GM21526 (cell line): Measurements from ENCODE around the gene KCNMA1.
"Not testable (repeated sequence)": the region's sequence is repeated elsewhere in the genome, so short reads cannot be mapped to it uniquely, and the experiment has no call there.

Source experiments
- ATAC-seq: cut with Tn5 transposase; IDR thresholded peaks from one replicate; pipeline ENCODE4 v1.9.1; 2021; ENCODE audit warnings: moderate library complexity; ENCODE audit not compliant: unreplicated experiment, low FRiP score

KCNMA1 gene

DNA sequence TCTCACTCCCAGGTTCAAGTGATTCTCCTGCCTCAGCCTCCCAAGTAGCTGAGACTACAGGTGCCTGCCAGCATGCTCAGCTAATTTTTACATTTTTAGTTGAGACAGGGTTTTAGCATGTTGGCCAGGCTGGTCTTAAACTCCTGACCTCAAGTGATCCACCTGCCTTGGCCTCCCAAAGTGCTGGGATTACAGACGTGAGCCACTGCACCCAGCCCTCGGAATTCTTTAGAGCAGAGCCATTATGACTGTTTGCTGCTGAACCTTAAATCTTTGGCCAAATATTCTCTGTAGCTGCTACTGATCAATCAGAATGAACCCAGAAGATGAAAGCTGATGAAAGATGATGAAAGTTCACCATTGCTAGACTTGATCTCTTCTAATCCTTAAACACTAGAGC is 249.9 kb downstream of the KCNMA1 start:
- ATAC-seq, result not testable (repeated sequence)

DNA sequence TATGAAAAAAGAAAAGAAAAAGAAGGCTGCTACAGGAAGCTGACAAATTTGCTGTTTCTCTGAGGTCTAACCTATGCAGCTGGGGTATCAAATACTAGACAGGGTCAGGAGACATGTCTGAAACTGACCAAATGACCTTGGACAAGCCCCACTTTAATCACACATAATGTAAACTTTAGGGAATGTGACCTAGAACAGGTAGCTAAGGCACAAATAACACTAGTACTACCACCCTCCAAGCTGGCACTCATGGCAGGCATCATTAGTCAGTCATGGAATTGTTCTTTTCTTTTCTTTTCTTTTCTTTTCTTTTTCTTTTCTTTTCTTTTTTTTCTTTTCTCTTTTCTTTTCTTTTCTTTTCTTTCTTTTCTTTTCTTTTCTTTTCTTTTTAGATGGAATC is 250.4 kb downstream of the KCNMA1 start:
- ATAC-seq, result no peak

DNA sequence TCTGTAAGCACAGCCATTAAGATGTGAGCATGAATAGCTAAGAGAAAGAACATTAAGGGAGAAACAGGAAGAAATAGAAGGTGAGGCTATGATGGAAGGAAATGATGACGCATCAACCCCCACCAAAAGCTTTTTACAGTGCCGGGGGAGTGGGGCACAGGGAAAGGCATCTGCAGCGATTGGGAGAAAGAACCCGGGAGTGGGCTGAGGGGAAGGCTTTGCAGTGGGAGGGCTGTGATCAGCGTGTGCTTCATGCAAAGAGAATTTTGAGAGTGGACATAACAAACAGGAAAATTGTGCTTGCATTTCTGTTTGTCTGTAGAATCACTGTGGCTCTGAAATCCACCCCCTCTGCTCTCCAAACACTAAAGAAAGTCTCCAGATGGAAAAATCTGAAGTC is 250.8 kb downstream of the KCNMA1 start:
- no peak for ATAC-seq

GRCh38 chr10:77386365-77386764 is 251.2 kb downstream of the KCNMA1 start:
- no peak for ATAC-seq

GRCh38 chr10:77385315-77385714 is 252.3 kb downstream of the KCNMA1 start:
- no peak for ATAC-seq

DNA sequence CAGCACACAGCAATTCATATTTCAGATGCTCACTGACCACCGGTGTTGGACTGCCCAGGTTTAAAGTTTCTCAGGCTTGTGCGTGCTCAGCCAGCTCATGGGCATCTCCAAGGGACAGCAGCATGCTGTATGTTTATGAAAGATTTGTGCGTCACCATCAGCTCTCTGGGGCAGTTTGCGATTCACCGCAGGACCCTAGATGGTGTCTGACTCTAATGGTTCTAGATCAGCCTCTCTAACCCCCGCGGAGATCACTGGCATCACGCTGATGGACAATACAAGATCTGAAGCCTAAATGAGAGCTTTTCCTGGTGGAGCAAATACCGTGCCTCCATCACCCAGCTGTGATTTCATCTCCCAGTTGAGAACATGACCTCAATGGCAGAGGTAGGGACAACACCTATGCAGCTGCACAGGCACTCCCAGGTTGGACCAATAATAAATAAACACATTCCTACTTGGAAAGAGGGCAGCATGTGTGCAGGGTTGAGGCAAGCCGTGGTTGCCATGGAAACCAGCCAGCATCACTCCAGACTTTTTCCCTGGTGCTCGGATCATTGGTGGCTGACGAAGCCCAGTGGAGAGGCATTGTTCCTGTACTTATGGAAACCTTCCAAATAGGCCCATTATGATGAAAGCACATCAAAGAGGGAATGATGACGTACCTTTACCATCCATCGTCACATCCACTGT is 253.6 kb downstream of the KCNMA1 start:
- ATAC-seq, result no peak

GRCh38 chr10:77381750-77382149 is 255.9 kb downstream of the KCNMA1 start:
- no peak for ATAC-seq

DNA sequence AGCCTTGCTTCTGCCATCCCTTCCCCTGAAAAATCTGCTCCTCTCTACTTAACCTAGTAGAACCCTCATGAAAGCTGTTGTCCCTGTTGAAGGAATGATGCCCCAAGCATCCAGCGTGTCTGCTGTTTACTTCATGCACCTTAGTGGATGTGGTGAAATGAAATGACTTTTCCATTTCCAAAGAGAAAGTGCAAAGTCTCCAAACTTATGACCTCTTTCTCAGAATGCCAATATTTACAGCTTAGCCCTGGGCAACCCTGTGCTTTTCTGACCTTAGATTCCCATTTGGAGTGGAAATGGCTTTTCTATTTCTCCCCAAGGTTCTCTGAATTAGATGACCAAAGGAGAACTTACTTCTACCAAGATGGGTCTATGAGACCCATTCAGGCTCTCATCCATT is 256.9 kb downstream of the KCNMA1 start:
- ATAC-seq, result no peak

GRCh38 chr10:77380191-77380590 is 257.4 kb downstream of the KCNMA1 start:
- no peak for ATAC-seq

GRCh38 chr10:77378366-77379349 is 258.9 kb downstream of the KCNMA1 start:
- ATAC-seq, result no peak

- ATAC-seq, result no peak
Observed at GRCh38 chr10:77377678-77378352, 259.8 kb downstream of the KCNMA1 start.

- no peak for ATAC-seq
Observed at GRCh38 chr10:77377034-77377433, 260.6 kb downstream of the KCNMA1 start.

GRCh38 chr10:77374189-77374656 is 263.4 kb downstream of the KCNMA1 start:
- no peak for ATAC-seq

DNA sequence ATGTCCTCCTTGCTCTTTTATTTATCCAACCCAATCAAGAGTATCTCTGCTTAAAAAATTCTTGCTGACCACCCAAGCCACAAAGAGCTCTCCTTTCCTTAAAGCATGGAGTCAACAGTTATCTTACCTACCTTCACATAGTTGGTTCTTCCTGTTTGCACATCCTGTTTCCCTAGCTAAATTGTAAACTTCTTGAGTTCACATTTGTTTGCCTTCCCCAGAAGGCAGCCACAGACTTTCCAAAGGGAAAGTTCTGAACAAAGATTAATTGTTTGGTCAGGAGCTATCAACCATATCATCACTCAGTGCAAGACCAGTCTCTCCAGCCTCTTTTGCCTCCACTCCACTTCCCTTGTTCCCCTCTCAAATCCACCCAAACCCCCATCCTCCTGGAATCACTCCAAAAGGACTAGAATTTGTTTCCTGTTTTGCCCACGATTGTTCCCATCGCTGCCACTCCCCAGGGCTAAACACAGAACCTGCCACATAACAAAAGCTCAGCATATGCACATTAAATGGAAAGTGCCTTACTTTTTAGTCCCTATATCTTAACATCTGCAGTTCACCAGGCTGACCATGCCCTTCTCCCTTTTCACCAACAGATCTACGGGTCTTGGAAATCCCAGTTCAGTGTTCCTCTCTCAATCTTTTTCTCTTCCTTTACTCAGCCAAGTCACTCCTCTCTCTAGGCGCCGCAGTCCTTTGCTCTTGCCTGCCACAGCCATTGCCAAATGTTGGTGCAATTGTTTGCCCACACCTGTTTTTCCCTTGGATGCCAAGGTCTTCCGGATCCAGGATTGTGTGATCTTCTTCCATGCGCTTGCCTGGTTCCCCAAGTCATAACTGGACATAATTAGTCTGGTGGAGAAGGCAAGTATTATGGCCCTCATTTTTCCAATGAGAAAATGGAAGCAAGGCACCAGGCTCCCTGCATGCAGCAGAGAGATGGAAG is 265.5 kb downstream of the KCNMA1 start:
- ATAC-seq, result no peak

GRCh38 chr10:77371421-77371820 is 266.2 kb downstream of the KCNMA1 start:
- no peak for ATAC-seq

- ATAC-seq, result no peak
Observed at GRCh38 chr10:77368006-77368405, 269.6 kb downstream of the KCNMA1 start.

DNA sequence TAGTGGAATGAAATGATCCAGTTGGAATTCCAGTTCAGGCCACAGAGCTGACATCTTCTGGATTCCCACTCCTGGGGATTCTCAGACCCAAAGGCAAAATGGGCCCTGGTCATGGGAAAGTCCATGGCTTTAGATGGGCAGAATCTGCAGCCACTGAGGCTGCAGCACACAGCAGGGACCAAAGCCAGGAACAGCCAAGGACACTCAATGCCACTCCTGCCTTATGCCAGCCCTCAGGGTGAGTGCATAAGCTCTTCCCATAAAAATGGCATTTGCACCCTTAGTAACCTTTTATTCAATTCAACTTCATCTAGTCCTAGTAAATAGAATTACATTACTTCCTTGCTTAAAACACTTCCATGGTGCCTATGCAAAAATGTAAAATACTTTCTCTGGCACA is 274.4 kb downstream of the KCNMA1 start:
- no peak for ATAC-seq

GRCh38 chr10:77361831-77362230 is 275.8 kb downstream of the KCNMA1 start:
- no peak for ATAC-seq

GRCh38 chr10:77361426-77361825 is 276.2 kb downstream of the KCNMA1 start:
- no peak for ATAC-seq

DNA sequence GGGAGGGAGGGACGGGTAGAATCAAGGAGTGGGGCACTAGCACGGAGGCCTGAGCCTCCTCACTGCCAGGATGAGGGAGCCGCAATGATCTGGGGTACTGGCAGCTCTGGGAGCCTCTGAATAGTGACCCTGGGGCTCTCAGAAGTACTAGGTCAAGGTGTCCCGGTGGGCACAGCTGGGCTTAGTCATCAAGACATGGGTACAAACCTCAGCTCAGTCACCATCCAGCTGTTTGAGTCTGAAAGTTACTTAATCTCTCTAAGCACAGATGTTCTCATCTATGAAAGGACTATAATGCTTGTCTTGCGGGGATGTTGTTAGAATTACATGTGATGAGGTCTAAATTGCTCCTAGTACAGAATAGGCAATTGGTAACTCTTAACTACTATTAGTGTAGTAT is 276.8 kb downstream of the KCNMA1 start:
- ATAC-seq, result no peak
